ENCODE measurements around the gene SLX4IP.

The SLX4IP gene

DNA sequence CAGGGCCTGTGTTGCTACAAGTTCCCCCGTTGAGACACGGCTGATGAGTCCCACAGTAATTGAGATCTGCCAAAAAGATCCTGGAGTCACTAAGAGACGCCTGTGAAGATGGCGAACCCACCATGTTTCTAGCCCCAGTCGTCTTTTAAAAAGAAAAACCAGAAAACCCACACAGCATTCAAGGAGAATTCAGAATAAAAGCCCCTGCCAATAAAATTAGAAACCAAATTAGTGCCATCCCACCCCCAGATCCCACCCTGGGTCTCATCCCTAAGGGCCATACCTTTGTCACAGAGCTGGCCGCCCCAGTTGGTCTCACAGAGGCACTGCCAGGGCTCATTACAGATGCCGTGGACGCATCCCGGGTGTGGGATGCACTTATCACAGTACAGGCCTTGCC lies 217.1 kb downstream of the SLX4IP start:
- H2AFZ ChIP-seq: no peak overlapping the region
- H3K9ac ChIP-seq: no peak overlapping the region
- H3K27me3 ChIP-seq (ENCODE audit: control insufficient read depth, insufficient read depth, low read length): no peaks in the 10 kb centered on the region
- no peak overlapping the region for H3K4me2 ChIP-seq (ENCODE audit: low read length)
- peaks cover 40% of the 10 kb centered on the region for H3K4me1 ChIP-seq
- peaks cover 20% of the 10 kb centered on the region for H3K79me2 ChIP-seq
- TF ChIP-seq CTCF (IDR thresholded peaks at IDR 0.05): no peak
- no peaks in the 10 kb centered on the region for H3K9me3 ChIP-seq (ENCODE audit: control insufficient read depth, low read length)
- no peak overlapping the region for H3K4me3 ChIP-seq (ENCODE audit: low read depth, low read length)
- H3K27ac ChIP-seq: peak overlapping the region; percentile 39
- no peaks in the 10 kb centered on the region for H3K36me3 ChIP-seq (ENCODE audit: control insufficient read depth, insufficient read depth, low read length)

- peak overlapping the region; percentile 16 for H2AFZ ChIP-seq
- H3K4me2 ChIP-seq (ENCODE audit: low read length): no peak overlapping the region
- no peaks in the 10 kb centered on the region for H3K36me3 ChIP-seq (ENCODE audit: control insufficient read depth, insufficient read depth, low read length)
- peak overlapping the region; percentile 39 for H3K27ac ChIP-seq
- H3K9ac ChIP-seq: no peak overlapping the region
- peaks cover 40% of the 10 kb centered on the region for H3K4me1 ChIP-seq
- TF ChIP-seq CTCF (IDR thresholded peaks at IDR 0.05): no peak
- H3K79me2 ChIP-seq: peaks cover 22% of the 10 kb centered on the region
- H3K4me3 ChIP-seq (ENCODE audit: low read depth, low read length): no peak overlapping the region
- H3K27me3 ChIP-seq (ENCODE audit: control insufficient read depth, insufficient read depth, low read length): no peaks in the 10 kb centered on the region
- no peaks in the 10 kb centered on the region for H3K9me3 ChIP-seq (ENCODE audit: control insufficient read depth, low read length)
These were observed 217.7 kb downstream of the SLX4IP start for GRCh38 chr20:10652660-10653261.

DNA sequence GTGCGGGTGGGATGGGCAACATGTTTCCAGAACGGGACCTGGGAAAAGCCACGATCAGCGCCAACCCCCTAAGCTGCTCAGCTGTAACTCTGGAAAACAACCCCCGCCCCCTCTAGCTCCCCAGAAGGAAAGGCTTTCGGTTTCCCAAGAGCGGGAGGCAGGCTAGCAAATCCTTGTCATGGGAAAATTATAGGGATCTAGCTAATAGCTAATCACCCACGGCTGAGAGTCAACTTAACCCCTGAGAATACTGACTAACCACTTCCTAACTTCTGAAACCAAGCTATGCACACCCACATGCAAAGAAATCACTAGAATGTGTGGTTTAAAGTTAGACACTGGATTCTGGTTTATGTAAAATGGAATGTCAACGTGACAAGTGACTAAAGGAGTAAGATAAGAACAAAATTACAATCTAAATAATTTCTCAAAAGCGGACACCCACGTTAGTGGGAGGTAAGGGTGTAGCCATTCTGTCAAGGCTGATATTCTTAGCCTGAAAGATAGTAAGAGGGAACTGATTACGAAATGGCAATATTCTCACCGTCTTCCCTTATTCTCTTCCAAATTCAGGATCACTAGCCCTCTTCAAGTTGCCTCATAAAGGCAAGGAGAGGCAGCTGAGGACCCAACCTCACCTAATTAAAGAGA lies 218.6 kb downstream of the SLX4IP start:
- H3K36me3 ChIP-seq (ENCODE audit: control insufficient read depth, insufficient read depth, low read length): no peaks in the 10 kb centered on the region
- no peak for TF ChIP-seq CTCF (IDR thresholded peaks at IDR 0.05)

GRCh38 chr20:10654250-10654610 lies 219.1 kb downstream of the SLX4IP start:
- H3K27me3 ChIP-seq (ENCODE audit: control insufficient read depth, insufficient read depth, low read length): no peaks in the 10 kb centered on the region
- H2AFZ ChIP-seq: no peak overlapping the region
- peak overlapping the region; percentile 44 for H3K4me2 ChIP-seq (ENCODE audit: low read length)
- H3K27ac ChIP-seq: peak overlapping the region; percentile 80
- H3K4me3 ChIP-seq (ENCODE audit: low read depth, low read length): peak overlapping the region; percentile 27
- no peak overlapping the region for H3K9ac ChIP-seq
- peaks cover 23% of the 10 kb centered on the region for H3K79me2 ChIP-seq
- H3K4me1 ChIP-seq: peaks cover 40% of the 10 kb centered on the region
- H3K36me3 ChIP-seq (ENCODE audit: control insufficient read depth, insufficient read depth, low read length): no peaks in the 10 kb centered on the region
- no peaks in the 10 kb centered on the region for H3K9me3 ChIP-seq (ENCODE audit: control insufficient read depth, low read length)
- TF ChIP-seq CTCF (IDR thresholded peaks at IDR 0.05): no peak

More for the DNA sequence above, 218.6 kb downstream of the SLX4IP start:
- Histone ChIP-seq H3K79me2 (peaks cover 23% of the 10 kb centered on the region), H3K4me2 (ENCODE audit: low read length) (peak overlapping the region; percentile 0), H3K9me3 (ENCODE audit: control insufficient read depth, low read length) (no peaks in the 10 kb centered on the region), H3K27ac (peak overlapping the region; percentile 80), H3K9ac (no peak overlapping the region), H3K27me3 (ENCODE audit: control insufficient read depth, insufficient read depth, low read length) (no peaks in the 10 kb centered on the region), H3K4me1 (peaks cover 40% of the 10 kb centered on the region), H2AFZ (no peak overlapping the region), H3K4me3 (ENCODE audit: low read depth, low read length) (no peak overlapping the region)

DNA sequence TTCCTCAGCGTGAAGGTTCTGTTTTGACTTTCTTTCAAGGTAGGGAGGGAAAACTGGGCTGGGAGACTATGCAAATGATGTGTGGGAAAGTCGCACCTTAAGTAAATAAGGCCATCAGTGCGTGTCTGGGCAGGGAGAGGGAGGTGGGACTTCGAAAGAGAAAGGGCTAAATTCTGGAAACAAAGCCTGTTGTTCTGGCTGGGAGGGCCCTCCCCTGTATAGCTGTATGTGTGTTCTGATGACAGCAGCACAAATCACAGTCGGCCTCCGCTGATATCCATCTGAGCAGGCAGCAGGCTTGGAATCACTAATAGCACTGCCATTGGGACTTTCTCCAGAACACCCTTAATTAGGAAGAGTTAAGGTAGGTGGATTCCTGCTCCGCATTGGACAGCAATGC lies 219.5 kb downstream of the SLX4IP start:
- H3K79me2 ChIP-seq: peaks cover 22% of the 10 kb centered on the region

More for the DNA sequence above, 219.5 kb downstream of the SLX4IP start:
- no peaks in the 10 kb centered on the region for H3K27me3 ChIP-seq (ENCODE audit: control insufficient read depth, insufficient read depth, low read length)
- H3K4me2 ChIP-seq (ENCODE audit: low read length): peak overlapping the region; percentile 44
- TF ChIP-seq CTCF (IDR thresholded peaks at IDR 0.05): no peak
- peak overlapping the region; percentile 27 for H3K4me3 ChIP-seq (ENCODE audit: low read depth, low read length)
- no peaks in the 10 kb centered on the region for H3K36me3 ChIP-seq (ENCODE audit: control insufficient read depth, insufficient read depth, low read length)
- H3K4me1 ChIP-seq: peaks cover 40% of the 10 kb centered on the region
- no peak overlapping the region for H3K9ac ChIP-seq
- no peaks in the 10 kb centered on the region for H3K9me3 ChIP-seq (ENCODE audit: control insufficient read depth, low read length)
- peak overlapping the region; percentile 80 for H3K27ac ChIP-seq
- H2AFZ ChIP-seq: peak overlapping the region; percentile 7
